IMR-90 (cell line): Measurements from ENCODE around the gene CD3E. TPM values are rescaled to one million over a fixed set of nuclear protein-coding genes. Genes with fewer than 3 reads are reported as not detected.

Experiments
- ATAC-seq: fragments of 200-7000 bp; cut with Tn5 transposase; 2 replicates; pipeline ENCODE4 v1.9.1; 2020; ENCODE audit warnings: low read depth, mild to moderate bottlenecking, moderate library complexity
- BruUV-seq: library from RNA; stranded (reverse); fragments of 400-500 nt; replicated peaks from 2 replicates; lab custom pipeline; 2021; lab: Mats Ljungman, UMichigan
- CTCF ChIA-PET: fragments of 300-600 bp; formaldehyde crosslinking; extraction: SDS; loops from one replicate; lab custom pipeline; 2021; ENCODE audit warnings: antibody characterized with exemption; lab: Yijun Ruan, JAX
- POLR2A ChIA-PET: fragments of 300-600 bp; sonication (Branson Sonifier 250); formaldehyde crosslinking; loops from one replicate; lab custom pipeline; 2022; ENCODE audit warnings: antibody characterized with exemption; ENCODE audit not compliant: unreplicated experiment; lab: Charles Lee
- DNase-seq: peaks from one replicate; pipeline ENCODE4 v3.0.0; 2013
- H2AFZ ChIP-seq: replicated peaks from 2 replicates; pipeline ENCODE3; 2013; ENCODE audit warnings: low read length, mild to moderate bottlenecking; ENCODE audit not compliant: poor library complexity
- H2AK5ac ChIP-seq: 2 replicates; pipeline ENCODE4 v1.6.1; 2013; ENCODE audit warnings: low read depth, low read length, inconsistent platforms
- H2AK9ac ChIP-seq: replicated peaks from 2 replicates; pipeline ENCODE3; 2013; ENCODE audit warnings: mild to moderate bottlenecking, low read depth, low read length, moderate library complexity; ENCODE audit not compliant: poor library complexity
- H2BK120ac ChIP-seq: 2 replicates; pipeline ENCODE4 v1.6.1; 2013; ENCODE audit warnings: low read depth, low read length, inconsistent platforms
- H2BK15ac ChIP-seq: 3 replicates; pipeline ENCODE4 v1.6.1; 2013; ENCODE audit warnings: low read depth, low read length, inconsistent platforms
- H2BK20ac ChIP-seq: 2 replicates; pipeline ENCODE4 v1.6.1; 2013; ENCODE audit warnings: low read depth, mild to moderate bottlenecking, inconsistent platforms, low read length, moderate library complexity
- H2BK5ac ChIP-seq: 2 replicates; pipeline ENCODE4 v1.6.1; 2013; ENCODE audit warnings: mild to moderate bottlenecking, low read depth, low read length, inconsistent platforms; ENCODE audit not compliant: poor library complexity, severe bottlenecking
- H3K14ac ChIP-seq: replicated peaks from 2 replicates; pipeline ENCODE4 v1.6.1; 2013; ENCODE audit warnings: low read depth, low read length, inconsistent platforms
- H3K18ac ChIP-seq: 2 replicates; pipeline ENCODE4 v1.6.1; 2013; ENCODE audit warnings: low read depth, low read length, control low read depth
- H3K23ac ChIP-seq: 2 replicates; pipeline ENCODE4 v1.6.1; 2013; ENCODE audit warnings: low read depth, low read length, inconsistent platforms
- H3K27ac ChIP-seq: 2 replicates; pipeline ENCODE4 v1.5.1; 2013; ENCODE audit warnings: mild to moderate bottlenecking, control low read depth, low read length; ENCODE audit not compliant: insufficient read depth
- H3K27me3 ChIP-seq: 2 replicates; pipeline ENCODE4 v1.6.1; 2013; ENCODE audit warnings: low read length; ENCODE audit not compliant: control insufficient read depth, insufficient read depth
- H3K36me3 ChIP-seq: 2 replicates; pipeline ENCODE4 v1.6.1; 2013; ENCODE audit warnings: low read length, mixed read lengths; ENCODE audit not compliant: control insufficient read depth, insufficient read depth
- H3K4ac ChIP-seq: 2 replicates; pipeline ENCODE4 v1.6.1; 2013; ENCODE audit warnings: low read depth, low read length, inconsistent platforms
- H3K4me1 ChIP-seq: 2 replicates; pipeline ENCODE4 v1.6.1; 2013; ENCODE audit warnings: low read length, mixed read lengths; ENCODE audit not compliant: control insufficient read depth, insufficient read depth
- H3K4me2 ChIP-seq: 2 replicates; pipeline ENCODE4 v1.6.1; 2013; ENCODE audit warnings: low read depth, mild to moderate bottlenecking, control low read depth, low read length, moderate library complexity
- H3K4me3 ChIP-seq: 2 replicates; pipeline ENCODE4 v1.5.1; 2013; ENCODE audit warnings: low read depth, mild to moderate bottlenecking, control low read depth, low read length, moderate library complexity; ENCODE audit not compliant: insufficient read depth
- H3K56ac ChIP-seq: 2 replicates; pipeline ENCODE4 v1.6.1; 2013; ENCODE audit warnings: low read length, inconsistent platforms; ENCODE audit not compliant: insufficient read depth; ENCODE audit errors: extremely low read depth
- H3K79me1 ChIP-seq, 2 experiments: 2 replicates each; pipeline ENCODE4 v1.6.1; 2013; ENCODE audit warnings: low read length in 2 of 2, inconsistent platforms in 1 of 2, low read depth in 1 of 2
- H3K9ac ChIP-seq: 2 replicates; pipeline ENCODE4 v1.6.1; 2013; ENCODE audit warnings: low read depth, low read length, control low read depth
- H3K9me1 ChIP-seq: 2 replicates; pipeline ENCODE4 v1.6.1; 2013; ENCODE audit warnings: low read length, inconsistent platforms; ENCODE audit not compliant: insufficient read depth
- H3K9me3 ChIP-seq: 2 replicates; pipeline ENCODE4 v1.6.1; 2013; ENCODE audit warnings: low read length; ENCODE audit not compliant: control insufficient read depth, insufficient read depth
- H4K20me1 ChIP-seq: 2 replicates; pipeline ENCODE4 v1.6.1; 2013; ENCODE audit warnings: low read length, inconsistent platforms; ENCODE audit not compliant: insufficient read depth
- H4K5ac ChIP-seq: 2 replicates; pipeline ENCODE4 v1.6.1; 2013; ENCODE audit warnings: mild to moderate bottlenecking, low read depth, low read length, control low read depth
- H4K8ac ChIP-seq, 2 experiments: 2 replicates each; pipeline ENCODE4 v1.6.1; 2013; ENCODE audit warnings: low read depth in 2 of 2, low read length in 2 of 2, control low read depth in 1 of 2, inconsistent platforms in 1 of 2
- H4K91ac ChIP-seq: 2 replicates; pipeline ENCODE4 v1.6.1; 2013; ENCODE audit warnings: low read depth, low read length, inconsistent platforms; ENCODE audit not compliant: insufficient read depth
- BHLHE40 ChIP-seq: fragments of 150-350 bp; IDR thresholded peaks from 2 replicates; pipeline ENCODE4 v1.6.1; 2016; ENCODE audit warnings: mild to moderate bottlenecking, low read depth, low read length
- CEBPB ChIP-seq: IDR thresholded peaks from 2 replicates; pipeline ENCODE4 v1.6.1; 2012; ENCODE audit warnings: low read depth, low read length, improper control_type of control experiment
- MXI1 ChIP-seq: IDR thresholded peaks from 2 replicates; pipeline ENCODE4 v1.6.1; 2012; ENCODE audit warnings: low read depth, mild to moderate bottlenecking, low read length, moderate library complexity, borderline replicate concordance
- USF2 ChIP-seq: fragments of 150-350 bp; IDR thresholded peaks from 2 replicates; pipeline ENCODE4 v1.6.1; 2017; ENCODE audit warnings: mild to moderate bottlenecking, antibody characterized with exemption, low read length, low read depth
- WGBS, 2 experiments: methylation state at CpG; one replicate each; pipeline versions ENCODE4 v1.1.5 to v1.1.7; 2013; ENCODE audit warnings: missing lambda C conversion rate in 2 of 2; ENCODE audit not compliant: insufficient read length in 1 of 2; ENCODE audit errors: extremely low coverage in 2 of 2; 5-methylcytosine and 5-hydroxymethylcytosine counted together
- dilution Hi-C: fragments of 300-500 bp; cut with HindIII; formaldehyde crosslinking; loops from one replicate; pipeline ENCODE4 v1.14.3; 2018; ENCODE audit warnings: low sequenced_read_pairs; ENCODE audit not compliant: unreplicated experiment
- in situ Hi-C: fragments of 300-500 bp; cut with MboI; formaldehyde crosslinking; loops from 3 replicates; pipeline ENCODE4 v1.14.3; 2019; ENCODE audit warnings: low sequenced_read_pairs, inconsistent platforms, mixed read lengths
- intact Hi-C: fragments of 100-400 bp; cut with micrococcal nuclease; formaldehyde crosslinking; loops from 2 replicates; pipeline ENCODE4 v1.10.0; 2022
- polyA plus RNA-seq, 3 experiments: library from polyadenylated mRNA; depleted of rRNA; stranded (reverse); fragments of >200 nt; gene quantifications; 2 replicates each; pipeline ENCODE4 v1.2.3, GENCODE V29; 2012; ENCODE audit warnings: low replicate concordance in 1 of 3
- total RNA-seq: library from RNA; depleted of rRNA; stranded (reverse); fragments of >200 nt; gene quantifications from 2 replicates; pipeline ENCODE4 v1.2.3, GENCODE V29; 2012

CD3E gene
- total and polyA plus RNA-seq, 2 of the 4 experiments (the other 2 are of a cell fraction): not detected

- Histone ChIP-seq H3K4me3 (no peak overlapping the region), H4K20me1 (no peaks in the 10 kb centered on the region), H3K9me1 (no peaks in the 10 kb centered on the region), H3K27ac (no peak overlapping the region), H2AFZ (no peak overlapping the region), H3K4me1 (no peaks in the 10 kb centered on the region), H3K56ac (no peak overlapping the region), H3K14ac (no peak overlapping the region), H2BK20ac (no peak overlapping the region), H2AK5ac (no peak overlapping the region), H3K27me3 (peaks cover 3% of the 10 kb centered on the region; the same call in 1 of the 2 replicates), H3K36me3 (no peaks in the 10 kb centered on the region), H3K79me1 (no peaks in the 10 kb centered on the region), H3K18ac (no peak overlapping the region), H2BK15ac (no peak overlapping the region), H2BK120ac (no peak overlapping the region), H4K8ac (no peak overlapping the region), H4K91ac (no peak overlapping the region), H3K9me3 (no peaks in the 10 kb centered on the region), H3K9ac (no peak overlapping the region), H3K4me2 (no peak overlapping the region), H3K23ac (no peak overlapping the region), H3K4ac (no peak overlapping the region), H2BK5ac (no peak overlapping the region), H4K5ac (no peak overlapping the region), H2AK9ac (no peak overlapping the region)
- no TSS peak for BruUV-seq
- CTCF ChIA-PET: no interaction called here
- WGBS, 2 experiments: no CpG with 5 or more reads among the region's 1 CpG
- intact Hi-C loops: no loop called here
- dilution Hi-C loops: no loop called here
- POLR2A ChIA-PET: interaction anchor here (0.7 kb wide), 1 partner anchor 72 kb away, joined by 4 read pairs; no protein-coding TSS in a partner anchor
- DNase-seq (no peak), ATAC-seq (no peak)
- in situ Hi-C loops: no loop called here
- TF ChIP-seq BHLHE40 (no peak), MXI1 (no peak), USF2 (no peak), CEBPB (no peak)
Measured at GRCh38 chr11:118334745-118335144, 30.2 kb downstream of the CD3E start.
